HepG2 (cell line): ENCODE data around the gene DAPK1.

Experiments used
- FOXJ3 ChIP-seq: sonication (generic); formaldehyde crosslinking; IDR thresholded peaks from 2 replicates; pipeline ENCODE4 v1.4.0; 2020; ENCODE audit warnings: missing genetic modification reagents, mild to moderate bottlenecking, borderline replicate concordance
- TF ChIP-seq, protein P1 (sequence below): IDR thresholded peaks from 2 replicates; pipeline ENCODE4 v1.6.1; 2012; ENCODE audit warnings: inconsistent platforms

DNA sequence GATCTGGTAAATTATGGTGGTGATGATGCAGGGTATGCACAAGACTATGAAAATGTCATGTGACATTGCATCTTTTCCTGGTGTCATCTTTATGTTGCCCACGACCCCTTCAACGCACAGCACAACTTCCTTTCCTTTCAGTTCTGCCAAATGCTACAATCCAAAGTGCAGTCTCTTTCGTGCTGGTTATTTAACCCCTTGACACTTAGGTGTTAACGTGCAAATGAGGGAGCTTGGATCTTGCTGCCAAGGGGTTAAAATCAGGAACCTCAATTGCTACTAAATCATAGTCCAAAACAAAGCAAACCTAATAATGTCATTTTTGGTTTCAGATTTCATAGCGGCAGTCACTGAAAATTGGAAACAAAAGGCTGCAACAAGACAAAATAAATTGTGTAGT lies 244.2 kb downstream of the DAPK1 start:
- TF ChIP-seq FOXJ3 = no peak
- TF ChIP-seq, protein P1, sequence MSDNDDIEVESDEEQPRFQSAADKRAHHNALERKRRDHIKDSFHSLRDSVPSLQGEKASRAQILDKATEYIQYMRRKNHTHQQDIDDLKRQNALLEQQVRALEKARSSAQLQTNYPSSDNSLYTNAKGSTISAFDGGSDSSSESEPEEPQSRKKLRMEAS = no peak
